ENCODE results near the gene AXDND1. TPM values are rescaled to one million over a fixed set of nuclear protein-coding genes. Genes with fewer than 3 reads are reported as not detected.

The AXDND1 gene
- polyA plus RNA-seq, 1 of the 3 experiments (the other 2 are of a cell fraction), result 0.16 TPM

DNA sequence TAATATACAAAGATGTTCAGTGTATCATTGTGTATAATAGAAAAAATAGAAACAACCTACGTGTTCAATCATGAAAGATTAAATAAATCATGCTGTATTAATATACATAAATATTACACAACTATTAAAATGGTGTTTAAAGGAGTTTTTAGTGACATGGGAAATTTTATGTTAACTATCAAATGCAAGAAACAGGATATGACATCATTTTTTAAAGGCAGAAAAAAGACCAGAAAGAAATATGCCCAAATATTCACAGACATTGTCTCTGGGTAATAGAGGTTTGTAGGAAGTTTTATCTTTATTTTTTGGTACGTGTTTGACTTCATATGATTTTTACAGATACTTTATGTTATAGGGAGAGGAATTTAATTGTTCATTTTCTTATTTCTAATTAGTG is 176.0 kb downstream of the AXDND1 start:
- Histone ChIP-seq H3K4me3 (ENCODE audit: low read depth in 2 of 2, low read length in 1 of 2) (no peak overlapping the region), H3K4me2 (no peak overlapping the region), H2AFZ (ENCODE audit: low read depth) (no peak overlapping the region), H4K20me1 (ENCODE audit: insufficient read depth) (no peaks in the 10 kb centered on the region), H3K36me3 (replicated peaks in 1 of 2; ENCODE audit: control insufficient read depth in 1 of 2, insufficient read depth in 2 of 2, low read length in 1 of 2) (no peaks in the 10 kb centered on the region), H3F3A (replicated peaks; ENCODE audit: insufficient read depth) (no peaks in the 10 kb centered on the region), H3K79me2 (ENCODE audit: insufficient read depth) (no peaks in the 10 kb centered on the region), H3K4me1 (ENCODE audit: control insufficient read depth in 1 of 2, insufficient read depth in 2 of 2, low read depth in 1 of 2, low read length in 1 of 2) (no peaks in the 10 kb centered on the region), H3K9me2 (no peaks in the 10 kb centered on the region), H3K27ac (ENCODE audit: low read depth in 2 of 2, low read length in 1 of 2) (no peak overlapping the region), H3K9ac (no peak overlapping the region), H3K27me3 (ENCODE audit: insufficient read depth) (no peaks in the 10 kb centered on the region; the same call in 1 of the 2 replicates), H3K9me3 (no peaks in the 10 kb centered on the region)
- CTCF ChIA-PET, result no interaction called here
- DNase-seq, result no peak
- TF ChIP-seq, protein P1, sequence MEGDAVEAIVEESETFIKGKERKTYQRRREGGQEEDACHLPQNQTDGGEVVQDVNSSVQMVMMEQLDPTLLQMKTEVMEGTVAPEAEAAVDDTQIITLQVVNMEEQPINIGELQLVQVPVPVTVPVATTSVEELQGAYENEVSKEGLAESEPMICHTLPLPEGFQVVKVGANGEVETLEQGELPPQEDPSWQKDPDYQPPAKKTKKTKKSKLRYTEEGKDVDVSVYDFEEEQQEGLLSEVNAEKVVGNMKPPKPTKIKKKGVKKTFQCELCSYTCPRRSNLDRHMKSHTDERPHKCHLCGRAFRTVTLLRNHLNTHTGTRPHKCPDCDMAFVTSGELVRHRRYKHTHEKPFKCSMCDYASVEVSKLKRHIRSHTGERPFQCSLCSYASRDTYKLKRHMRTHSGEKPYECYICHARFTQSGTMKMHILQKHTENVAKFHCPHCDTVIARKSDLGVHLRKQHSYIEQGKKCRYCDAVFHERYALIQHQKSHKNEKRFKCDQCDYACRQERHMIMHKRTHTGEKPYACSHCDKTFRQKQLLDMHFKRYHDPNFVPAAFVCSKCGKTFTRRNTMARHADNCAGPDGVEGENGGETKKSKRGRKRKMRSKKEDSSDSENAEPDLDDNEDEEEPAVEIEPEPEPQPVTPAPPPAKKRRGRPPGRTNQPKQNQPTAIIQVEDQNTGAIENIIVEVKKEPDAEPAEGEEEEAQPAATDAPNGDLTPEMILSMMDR (IDR thresholded peaks at IDR 0.05), result no peak
- TF ChIP-seq TAF1 (IDR thresholded peaks at IDR 0.05; ENCODE audit: borderline replicate concordance, low read depth, low read length), result no peak
- no peak for TF ChIP-seq FOSL2 (IDR thresholded peaks at IDR 0.05; ENCODE audit: borderline replicate concordance, low read depth)
- TF ChIP-seq RXRA (IDR thresholded peaks at IDR 0.05; ENCODE audit: borderline replicate concordance, low read depth), result no peak
- TF ChIP-seq EP300 (IDR thresholded peaks at IDR 0.05; ENCODE audit: borderline replicate concordance in 1 of 2, low read depth in 1 of 2, low read length in 1 of 2), result no peak
- no peak for TF ChIP-seq SMC3 (IDR thresholded peaks at IDR 0.05; ENCODE audit: low read depth, low read length)
- TF ChIP-seq, protein P2, sequence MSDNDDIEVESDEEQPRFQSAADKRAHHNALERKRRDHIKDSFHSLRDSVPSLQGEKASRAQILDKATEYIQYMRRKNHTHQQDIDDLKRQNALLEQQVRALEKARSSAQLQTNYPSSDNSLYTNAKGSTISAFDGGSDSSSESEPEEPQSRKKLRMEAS (IDR thresholded peaks at IDR 0.05; ENCODE audit: low read depth), result no peak
- no peak for TF ChIP-seq RCOR1 (IDR thresholded peaks at IDR 0.05; ENCODE audit: low read length)
- TF ChIP-seq CHD2 (IDR thresholded peaks at IDR 0.05; ENCODE audit: low read length, partially characterized antibody), result no peak
- TF ChIP-seq POLR2AphosphoS5 (IDR thresholded peaks at IDR 0.05; ENCODE audit: low read depth, low read length), result no peak
- TF ChIP-seq TCF12 (IDR thresholded peaks at IDR 0.05), result no peak
- no peak for TF ChIP-seq TEAD4 (IDR thresholded peaks at IDR 0.05; ENCODE audit: borderline replicate concordance, insufficient read depth)
- no peak for TF ChIP-seq RFX5 (IDR thresholded peaks at IDR 0.05; ENCODE audit: low read length)
- no peak for TF ChIP-seq MXI1 (IDR thresholded peaks at IDR 0.05; ENCODE audit: low read depth, low read length)
- TF ChIP-seq NRF1 (IDR thresholded peaks at IDR 0.05; ENCODE audit: low read depth, low read length), result no peak
- TF ChIP-seq RAD21 (IDR thresholded peaks at IDR 0.05; ENCODE audit: low read length), result no peak
- TF ChIP-seq, protein P3, sequence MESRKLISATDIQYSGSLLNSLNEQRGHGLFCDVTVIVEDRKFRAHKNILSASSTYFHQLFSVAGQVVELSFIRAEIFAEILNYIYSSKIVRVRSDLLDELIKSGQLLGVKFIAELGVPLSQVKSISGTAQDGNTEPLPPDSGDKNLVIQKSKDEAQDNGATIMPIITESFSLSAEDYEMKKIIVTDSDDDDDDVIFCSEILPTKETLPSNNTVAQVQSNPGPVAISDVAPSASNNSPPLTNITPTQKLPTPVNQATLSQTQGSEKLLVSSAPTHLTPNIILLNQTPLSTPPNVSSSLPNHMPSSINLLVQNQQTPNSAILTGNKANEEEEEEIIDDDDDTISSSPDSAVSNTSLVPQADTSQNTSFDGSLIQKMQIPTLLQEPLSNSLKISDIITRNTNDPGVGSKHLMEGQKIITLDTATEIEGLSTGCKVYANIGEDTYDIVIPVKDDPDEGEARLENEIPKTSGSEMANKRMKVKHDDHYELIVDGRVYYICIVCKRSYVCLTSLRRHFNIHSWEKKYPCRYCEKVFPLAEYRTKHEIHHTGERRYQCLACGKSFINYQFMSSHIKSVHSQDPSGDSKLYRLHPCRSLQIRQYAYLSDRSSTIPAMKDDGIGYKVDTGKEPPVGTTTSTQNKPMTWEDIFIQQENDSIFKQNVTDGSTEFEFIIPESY (IDR thresholded peaks at IDR 0.05; ENCODE audit: borderline replicate concordance, low read depth), result no peak
- TF ChIP-seq, protein P4, sequence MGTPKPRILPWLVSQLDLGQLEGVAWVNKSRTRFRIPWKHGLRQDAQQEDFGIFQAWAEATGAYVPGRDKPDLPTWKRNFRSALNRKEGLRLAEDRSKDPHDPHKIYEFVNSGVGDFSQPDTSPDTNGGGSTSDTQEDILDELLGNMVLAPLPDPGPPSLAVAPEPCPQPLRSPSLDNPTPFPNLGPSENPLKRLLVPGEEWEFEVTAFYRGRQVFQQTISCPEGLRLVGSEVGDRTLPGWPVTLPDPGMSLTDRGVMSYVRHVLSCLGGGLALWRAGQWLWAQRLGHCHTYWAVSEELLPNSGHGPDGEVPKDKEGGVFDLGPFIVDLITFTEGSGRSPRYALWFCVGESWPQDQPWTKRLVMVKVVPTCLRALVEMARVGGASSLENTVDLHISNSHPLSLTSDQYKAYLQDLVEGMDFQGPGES (IDR thresholded peaks at IDR 0.05; ENCODE audit: low read depth, low read length), result no peak
- no peak for TF ChIP-seq EZH2phosphoT487 (IDR thresholded peaks at IDR 0.05; ENCODE audit: borderline replicate concordance, low read depth)
- POLR2A ChIA-PET, result interaction anchor here (0.7 kb wide), 1 partner anchor 10 kb away, joined by 4 read pairs; no protein-coding TSS in a partner anchor
- WGBS (ENCODE audit: low lambda C conversion rate), result 10% methylated on average over 2 of the region's 2 CpGs

All from SK-N-SH (cell line).